Stimulated activated naive CD8-positive, alpha-beta T cell treated with anti-CD3 and anti-CD28 coated beads, Interleukin-15, Interleukin-2, amounts not matched to agents 100 ng/mL and 50 ng/mL, for 24 hours (primary cell): ENCODE measurements around the gene PDPR.
"Not testable (repeated sequence)": the region's sequence is repeated elsewhere in the genome, so short reads cannot be mapped to it uniquely, and the experiment has no call there.

ENCODE experiments used
- H3K27ac Mint-ChIP-seq: one replicate; pipeline ENCODE4 v1.8.0; 2021; ENCODE audit warnings: mild to moderate bottlenecking, mixed read lengths
- H3K27me3 Mint-ChIP-seq: one replicate; pipeline ENCODE4 v1.8.0; 2021; ENCODE audit warnings: mixed read lengths
- H3K36me3 Mint-ChIP-seq: one replicate; pipeline ENCODE4 v1.8.0; 2021; ENCODE audit warnings: low read depth, mixed read lengths
- H3K4me1 Mint-ChIP-seq: one replicate; pipeline ENCODE4 v1.8.0; 2021; ENCODE audit warnings: low read depth, mixed read lengths
- H3K4me3 Mint-ChIP-seq: one replicate; pipeline ENCODE4 v1.8.0; 2021; ENCODE audit warnings: mild to moderate bottlenecking, mixed read lengths
- H3K9me3 Mint-ChIP-seq: one replicate; pipeline ENCODE4 v1.8.0; 2021; ENCODE audit warnings: mixed read lengths

Gene PDPR

DNA sequence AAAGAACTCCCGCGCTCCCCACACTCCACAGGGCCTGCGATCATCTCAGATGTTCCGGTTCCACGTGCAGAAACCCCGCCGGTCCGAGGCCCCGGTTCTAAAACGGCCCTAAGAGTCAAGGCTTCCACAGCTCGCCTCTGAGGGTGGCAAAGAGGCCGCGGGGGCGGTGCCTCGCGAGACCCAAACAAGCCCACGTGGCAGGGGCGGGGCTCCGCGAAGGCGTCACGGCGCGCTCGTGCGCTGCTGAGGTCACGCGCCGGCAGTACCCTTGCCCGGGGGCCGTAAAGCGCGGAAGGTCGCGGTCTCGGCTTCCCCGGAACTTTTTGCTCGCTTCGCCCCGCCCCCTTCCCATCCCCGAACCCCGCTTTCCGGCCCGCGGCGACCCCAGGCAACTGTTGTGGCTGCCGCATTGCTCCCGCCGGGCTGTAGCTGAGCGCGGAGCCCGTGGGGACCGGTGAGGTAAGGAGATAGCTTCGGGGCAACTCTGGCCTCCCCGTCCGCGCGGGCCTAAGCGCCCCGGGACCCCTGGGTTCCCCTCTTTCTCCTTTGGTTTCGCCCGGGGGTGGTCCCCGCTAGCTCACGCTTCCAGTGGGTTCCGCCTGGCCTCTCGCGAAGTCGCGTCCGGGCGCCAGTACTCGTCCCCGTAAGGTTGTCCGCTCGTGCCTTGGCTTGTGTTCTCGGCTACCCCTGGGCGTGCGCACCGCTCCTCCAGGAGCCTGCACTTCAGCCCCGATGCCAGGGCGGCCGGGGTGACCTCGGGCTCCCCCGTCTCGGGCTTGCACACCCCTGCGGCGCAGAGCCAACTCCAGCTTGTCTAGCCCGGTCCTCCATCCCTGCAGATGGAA, at the start of gene PDPR:
Gene PDPR (plus strand): TSS at position 351 of the 845 bp plus-strand sequence. CDS start 6,161 bp downstream, outside the sequence.
- Mint-ChIP-seq H3K4me3 (peak within 1 kb of the TSS; percentile 93), H3K27ac (peak within 1 kb of the TSS; percentile 89), H3K4me1 (peaks cover 32% of the 10 kb centered on the region)
- H3K27me3 Mint-ChIP-seq, H3K36me3 Mint-ChIP-seq, H3K9me3 Mint-ChIP-seq: not testable (repeated sequence)

DNA sequence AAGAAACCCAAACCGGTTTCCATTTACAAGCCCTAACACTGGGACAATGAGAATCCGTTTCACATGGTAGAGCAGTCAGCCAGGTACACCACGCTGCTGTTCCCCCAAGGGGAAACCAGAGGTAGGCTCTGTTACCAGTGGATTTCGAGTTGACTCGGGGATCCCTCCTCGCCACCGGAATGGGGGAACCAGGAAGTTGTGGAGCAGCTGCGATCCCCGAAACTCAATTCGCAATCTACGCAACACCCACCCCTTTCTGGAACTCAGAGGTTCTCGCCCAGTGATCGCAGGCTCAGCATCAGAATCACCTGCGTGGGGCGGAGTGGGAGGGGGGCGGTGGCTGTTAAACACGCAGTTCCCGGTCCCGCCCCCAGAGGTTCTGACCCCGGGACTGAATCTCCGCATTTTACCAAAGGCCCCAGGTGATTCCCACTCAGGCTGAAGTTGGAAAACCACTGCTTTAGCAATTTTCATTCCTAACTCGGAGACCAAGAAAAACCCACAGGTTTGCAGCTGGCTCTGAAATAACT, 49.2 kb upstream of the PDPR start:
- peaks cover 14% of the 10 kb centered on the region for H3K4me1 Mint-ChIP-seq
- H3K9me3 Mint-ChIP-seq, H3K27me3 Mint-ChIP-seq, H3K36me3 Mint-ChIP-seq: not testable (repeated sequence)
- peak overlapping the region; percentile 82 for H3K4me3 Mint-ChIP-seq
- peak overlapping the region; percentile 26 for H3K27ac Mint-ChIP-seq

DNA sequence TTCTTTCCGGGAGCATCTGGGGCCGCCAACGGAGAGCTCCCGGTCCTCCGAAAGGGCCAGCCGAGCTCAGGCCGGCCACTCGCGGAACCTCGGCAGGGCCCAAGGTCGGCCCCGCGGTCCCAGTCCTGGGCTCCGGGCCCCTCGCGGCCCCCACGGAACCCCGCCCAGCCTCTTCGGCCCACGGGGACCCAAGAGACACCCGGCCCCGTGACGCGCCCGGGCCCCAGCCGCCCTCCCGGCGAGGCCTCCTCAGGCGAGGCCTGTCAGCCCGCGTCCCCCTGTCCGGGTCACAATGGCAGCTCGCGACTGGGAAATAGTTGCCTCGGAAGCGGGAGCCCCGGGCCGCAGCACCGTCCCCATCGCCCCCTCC, 48.8 kb upstream of the PDPR start:
- H3K9me3 Mint-ChIP-seq, H3K27me3 Mint-ChIP-seq, H3K27ac Mint-ChIP-seq, H3K36me3 Mint-ChIP-seq: not testable (repeated sequence)
- peaks cover 14% of the 10 kb centered on the region for H3K4me1 Mint-ChIP-seq
- H3K4me3 Mint-ChIP-seq, result peak overlapping the region; percentile 84

DNA sequence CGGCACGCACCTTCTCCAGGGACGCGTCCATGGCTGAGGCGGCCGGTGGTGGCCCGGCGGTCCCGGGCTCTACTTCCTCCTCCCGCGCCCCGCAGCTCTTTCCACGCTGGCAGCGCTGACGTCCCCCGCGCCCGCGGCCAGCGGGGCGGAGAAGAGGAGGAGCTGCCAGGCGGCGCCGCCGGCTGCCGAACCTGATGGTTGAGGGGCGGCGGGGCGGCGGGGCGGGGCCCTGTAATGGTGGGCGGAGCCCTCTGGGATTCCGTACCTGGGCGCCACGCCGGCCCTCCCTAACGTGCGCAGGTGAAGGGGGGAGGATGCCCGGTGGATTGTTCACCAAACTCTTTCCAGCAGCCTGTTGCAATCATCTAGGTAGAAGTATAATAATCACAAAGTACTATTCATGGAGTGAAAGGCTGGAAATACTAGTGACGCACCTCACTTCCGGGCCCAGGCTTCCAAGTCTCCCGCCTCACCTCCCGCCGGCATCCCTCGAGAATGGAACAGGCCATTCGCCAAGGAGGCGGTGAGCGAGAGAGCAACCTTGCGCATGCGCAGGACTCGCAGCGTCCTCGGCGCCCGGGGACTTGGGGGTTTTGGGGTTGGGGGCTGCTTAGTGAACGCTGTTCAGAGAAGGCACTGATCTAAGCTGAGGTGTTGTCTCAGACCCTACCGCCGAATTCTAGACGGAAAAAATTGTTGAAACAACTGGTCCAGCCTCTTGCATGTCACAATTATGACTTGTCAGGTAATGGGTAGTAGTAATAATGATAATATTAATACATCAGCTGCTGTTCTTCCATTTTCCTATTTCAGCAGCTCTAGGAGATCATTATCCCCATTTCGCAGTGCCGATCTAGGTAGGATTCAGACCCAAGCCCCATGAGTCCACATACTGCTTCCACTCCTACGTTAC, 48.1 kb upstream of the PDPR start:
- H3K27me3 Mint-ChIP-seq, H3K9me3 Mint-ChIP-seq, H3K36me3 Mint-ChIP-seq: not testable (repeated sequence)
- H3K4me3 Mint-ChIP-seq, result peak overlapping the region; percentile 84
- peaks cover 14% of the 10 kb centered on the region for H3K4me1 Mint-ChIP-seq
- H3K27ac Mint-ChIP-seq, result peak overlapping the region; percentile 65

DNA sequence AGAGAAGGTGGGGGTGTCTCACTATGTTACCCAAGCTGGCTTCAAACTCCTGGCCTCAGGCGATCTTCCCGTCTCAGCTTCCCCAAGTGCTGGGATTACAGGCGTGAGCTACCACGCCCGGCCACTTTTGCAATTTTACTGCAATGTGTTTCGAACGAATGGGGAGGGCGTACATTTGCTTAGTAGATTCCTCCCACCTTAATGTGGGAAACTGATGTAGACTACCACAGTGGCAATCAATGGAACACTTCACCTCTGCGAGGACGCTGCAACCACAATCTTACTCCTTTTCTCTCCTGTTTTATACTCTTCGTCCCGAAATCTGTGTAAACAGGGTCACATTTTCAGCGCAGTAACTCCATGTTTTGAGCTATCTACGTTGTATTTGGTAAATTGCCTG, 47.4 kb upstream of the PDPR start:
- H3K9me3 Mint-ChIP-seq, H3K27ac Mint-ChIP-seq, H3K27me3 Mint-ChIP-seq, H3K36me3 Mint-ChIP-seq: not testable (repeated sequence)
- Mint-ChIP-seq H3K4me1 (peaks cover 14% of the 10 kb centered on the region), H3K4me3 (peak overlapping the region; percentile 70)

DNA sequence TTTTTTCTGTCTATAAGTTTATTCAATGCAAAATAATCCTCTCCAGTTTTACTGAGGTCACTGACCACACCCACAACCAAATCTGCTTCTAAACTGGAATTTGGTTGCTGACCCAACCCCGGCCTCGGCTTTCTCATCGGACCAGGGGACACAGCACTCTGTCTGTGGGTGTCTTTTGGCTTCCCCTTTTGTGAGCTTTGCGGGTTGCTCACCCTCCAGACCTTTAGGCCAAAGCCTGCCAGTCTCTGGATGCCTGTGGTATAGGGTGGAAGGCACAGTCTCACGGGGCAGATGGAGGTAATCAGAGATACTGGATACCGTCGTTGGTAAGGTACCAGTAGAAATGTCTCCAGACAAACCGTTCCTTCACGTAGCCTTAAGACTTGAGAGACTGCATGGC, 35.1 kb upstream of the PDPR start:
- not testable (repeated sequence) for H3K4me1 Mint-ChIP-seq, H3K27me3 Mint-ChIP-seq, H3K9me3 Mint-ChIP-seq, H3K36me3 Mint-ChIP-seq, H3K4me3 Mint-ChIP-seq, H3K27ac Mint-ChIP-seq

DNA sequence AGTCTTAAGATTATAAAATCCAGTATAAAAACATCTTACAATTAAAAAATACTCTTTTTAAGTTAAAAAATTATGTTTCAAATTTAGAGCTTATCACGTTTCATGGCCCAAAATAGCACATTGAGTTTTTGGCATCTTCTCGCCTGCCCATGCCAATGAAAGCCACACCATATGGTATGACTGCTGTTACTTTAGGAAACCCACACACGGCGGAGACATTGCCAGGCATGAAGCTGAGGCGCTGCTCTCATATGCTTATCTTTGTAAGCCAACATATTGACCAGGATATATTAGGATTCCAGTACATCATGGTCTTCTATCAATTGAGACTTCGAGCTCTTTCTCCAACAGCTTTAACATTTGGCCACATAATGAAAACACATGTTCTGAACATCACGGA, 32.9 kb upstream of the PDPR start:
- not testable (repeated sequence) for H3K27me3 Mint-ChIP-seq, H3K4me1 Mint-ChIP-seq, H3K9me3 Mint-ChIP-seq, H3K4me3 Mint-ChIP-seq, H3K36me3 Mint-ChIP-seq, H3K27ac Mint-ChIP-seq

DNA sequence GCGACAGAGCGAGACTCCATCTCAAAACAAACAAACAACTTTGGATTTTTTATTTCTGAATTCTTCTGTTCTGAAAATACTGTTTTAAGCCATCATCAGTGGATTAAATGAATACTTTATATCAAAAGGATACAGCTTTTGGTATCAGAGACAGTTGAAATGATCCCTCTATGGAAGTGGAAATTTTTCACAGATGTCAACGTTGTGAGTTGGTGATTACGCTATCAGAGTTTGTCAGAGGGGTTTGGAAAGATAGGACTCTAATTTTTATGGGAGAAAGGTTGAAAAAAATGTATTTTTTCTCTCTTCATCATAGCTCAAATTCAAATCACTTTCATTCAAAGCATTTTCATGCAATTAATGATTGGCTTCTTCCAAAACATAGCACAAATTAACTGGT, 30.2 kb upstream of the PDPR start:
- H3K4me1 Mint-ChIP-seq, H3K36me3 Mint-ChIP-seq, H3K4me3 Mint-ChIP-seq, H3K9me3 Mint-ChIP-seq, H3K27me3 Mint-ChIP-seq, H3K27ac Mint-ChIP-seq: not testable (repeated sequence)

DNA sequence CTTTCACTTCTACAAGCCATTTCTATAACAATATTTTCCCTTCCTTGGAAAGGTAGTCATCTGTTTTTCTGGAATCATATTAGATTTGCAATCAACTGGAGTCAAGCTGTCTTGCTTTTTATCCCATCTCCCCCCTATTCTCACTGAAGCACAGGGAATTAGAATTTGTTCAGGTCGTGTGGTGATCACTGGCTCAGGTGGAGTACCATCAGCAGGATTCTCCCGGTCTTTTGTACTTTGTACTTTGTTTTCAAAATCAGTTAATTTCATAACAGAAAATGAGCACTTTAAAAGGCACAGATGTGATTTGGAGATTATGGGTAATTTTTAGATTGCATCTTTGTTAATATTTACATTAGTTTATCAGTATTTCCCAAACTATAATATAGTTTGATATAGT, 26.0 kb upstream of the PDPR start:
- not testable (repeated sequence) for H3K36me3 Mint-ChIP-seq, H3K27ac Mint-ChIP-seq, H3K4me3 Mint-ChIP-seq, H3K4me1 Mint-ChIP-seq, H3K27me3 Mint-ChIP-seq, H3K9me3 Mint-ChIP-seq

DNA sequence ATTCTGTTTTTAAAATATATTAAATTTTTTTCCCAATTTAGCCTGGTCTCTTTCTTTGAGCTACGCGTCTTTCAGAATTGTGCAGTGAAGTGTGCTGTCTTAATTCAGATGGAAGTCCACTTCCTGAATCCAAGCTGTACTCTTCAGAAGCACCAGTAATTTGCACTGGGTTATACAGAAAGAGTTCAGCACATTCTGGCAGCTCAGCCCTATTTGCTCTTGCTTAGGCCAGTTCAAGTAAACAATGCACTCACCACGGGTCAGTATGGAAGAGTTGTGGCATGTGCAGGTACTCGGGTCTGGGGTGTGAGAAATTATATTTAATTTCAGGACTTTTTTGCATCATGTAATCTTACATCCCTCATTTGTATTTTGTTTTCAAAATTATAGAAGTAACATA, 25.3 kb upstream of the PDPR start:
- not testable (repeated sequence) for H3K4me1 Mint-ChIP-seq, H3K9me3 Mint-ChIP-seq, H3K27me3 Mint-ChIP-seq, H3K36me3 Mint-ChIP-seq, H3K27ac Mint-ChIP-seq, H3K4me3 Mint-ChIP-seq

DNA sequence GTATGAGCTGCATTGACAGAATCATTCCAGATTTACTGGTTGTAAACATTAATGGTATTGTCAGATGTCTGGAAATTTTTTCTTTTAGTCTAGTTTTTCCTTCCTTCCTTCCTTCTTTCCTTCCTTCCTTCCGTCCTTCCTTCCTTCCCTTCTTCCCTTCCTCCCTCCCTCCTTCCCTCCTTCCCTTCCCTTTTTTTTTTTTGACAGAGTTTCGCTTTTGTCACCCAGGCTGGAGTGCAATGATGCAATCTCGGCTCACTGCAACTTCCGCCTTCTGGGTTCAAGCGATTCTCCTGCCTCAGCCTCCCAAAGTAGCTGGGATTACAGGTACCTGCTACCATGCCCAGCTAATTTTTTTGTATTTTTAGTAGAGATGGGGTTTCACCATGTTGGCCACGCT, 24.8 kb upstream of the PDPR start:
- not testable (repeated sequence) for H3K27me3 Mint-ChIP-seq, H3K9me3 Mint-ChIP-seq, H3K4me3 Mint-ChIP-seq, H3K36me3 Mint-ChIP-seq, H3K4me1 Mint-ChIP-seq, H3K27ac Mint-ChIP-seq

DNA sequence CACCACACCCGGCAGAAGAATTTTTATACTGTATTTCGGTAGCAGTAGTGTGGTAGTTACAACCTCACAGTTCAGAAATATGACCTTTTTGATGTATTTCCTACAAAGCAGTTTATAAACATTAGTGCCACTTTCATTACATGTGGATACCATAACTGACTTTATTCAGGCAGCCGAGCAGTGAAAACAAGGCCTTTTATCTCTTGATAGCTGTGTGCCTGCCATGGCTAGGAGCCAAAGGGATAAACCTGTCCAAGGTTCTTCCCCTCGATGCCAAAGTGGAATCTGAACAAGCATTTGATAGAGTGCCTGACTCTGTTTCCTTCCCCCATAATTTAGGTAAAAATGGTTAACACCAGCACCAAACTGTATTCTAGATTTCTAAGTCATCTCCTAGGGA, 23.0 kb upstream of the PDPR start:
- not testable (repeated sequence) for H3K27me3 Mint-ChIP-seq, H3K4me3 Mint-ChIP-seq, H3K36me3 Mint-ChIP-seq, H3K4me1 Mint-ChIP-seq, H3K27ac Mint-ChIP-seq, H3K9me3 Mint-ChIP-seq

DNA sequence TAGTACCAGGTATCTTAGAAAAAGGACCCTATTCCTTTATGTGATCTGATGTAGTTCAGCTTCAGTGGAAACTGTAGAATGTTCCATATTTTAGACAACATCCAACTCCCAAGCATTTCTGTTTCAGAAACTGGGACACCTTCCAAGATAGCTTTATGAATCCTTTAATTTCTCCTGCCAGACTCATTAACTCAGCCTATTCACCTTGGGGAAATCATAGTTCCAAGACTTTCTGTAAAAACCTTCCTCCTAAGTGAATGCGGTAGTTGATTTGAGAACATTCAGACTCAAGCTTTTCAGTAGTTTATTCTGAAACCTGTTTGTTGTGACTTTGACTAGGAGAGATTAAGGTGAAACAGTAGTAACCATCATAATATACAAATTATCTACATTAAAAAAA, 20.0 kb upstream of the PDPR start:
- H3K4me3 Mint-ChIP-seq, H3K4me1 Mint-ChIP-seq, H3K9me3 Mint-ChIP-seq, H3K36me3 Mint-ChIP-seq, H3K27ac Mint-ChIP-seq, H3K27me3 Mint-ChIP-seq: not testable (repeated sequence)

DNA sequence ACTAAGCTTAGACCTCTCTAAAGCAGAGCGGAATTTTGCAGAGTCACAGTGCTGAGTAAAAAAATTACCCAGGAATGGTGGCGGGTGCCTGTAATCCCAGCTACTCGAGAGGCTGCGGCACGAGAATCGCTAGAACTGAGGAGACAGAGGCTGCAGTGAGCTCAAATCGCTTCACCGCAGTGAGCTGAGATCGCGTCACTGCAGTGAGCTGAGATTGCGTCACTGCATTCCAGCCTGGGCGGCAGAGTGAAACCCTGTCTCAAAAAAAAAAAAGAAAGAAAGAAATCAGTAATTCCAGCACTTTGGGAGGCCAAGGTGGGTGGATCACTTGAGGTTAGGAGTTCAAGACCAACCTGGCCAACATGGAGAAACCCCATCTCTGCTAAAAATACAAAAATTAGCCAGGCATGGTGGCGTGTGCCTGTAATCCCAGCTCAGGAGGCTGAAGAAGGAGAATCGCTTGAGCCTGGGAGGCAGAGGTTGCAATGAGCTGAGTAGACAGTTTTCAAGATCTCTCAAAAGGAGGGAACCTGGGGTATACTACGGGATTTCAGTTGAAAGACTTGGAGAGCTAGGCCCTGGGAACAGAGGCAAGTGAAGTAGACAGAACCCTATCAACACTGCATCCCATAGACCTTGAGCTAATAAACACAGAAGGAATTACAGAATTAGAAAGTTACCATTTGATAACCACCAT, 4.4 kb upstream of the PDPR start:
- not testable (repeated sequence) for H3K27ac Mint-ChIP-seq

DNA sequence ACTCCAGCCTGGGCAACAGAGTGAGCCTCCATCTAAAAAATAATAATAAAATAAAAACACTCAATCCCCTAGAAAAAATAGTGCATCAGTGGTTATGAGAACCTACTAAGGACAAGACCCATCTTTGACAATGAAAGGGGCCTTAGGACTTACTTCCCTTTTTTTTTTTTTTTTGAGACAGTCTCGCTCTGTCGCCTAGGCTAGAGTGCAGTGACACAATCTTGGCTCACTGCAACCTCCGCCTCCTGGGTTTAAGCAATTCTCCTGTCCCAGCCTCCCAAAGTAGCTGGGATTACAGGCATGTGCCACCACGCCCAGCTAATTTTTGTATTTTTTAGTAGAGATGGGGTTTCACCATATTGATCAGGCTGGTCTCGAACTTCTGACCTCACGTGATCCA, 2.0 kb upstream of the PDPR start:
- H3K27ac Mint-ChIP-seq, H3K9me3 Mint-ChIP-seq, H3K36me3 Mint-ChIP-seq, H3K27me3 Mint-ChIP-seq, H3K4me3 Mint-ChIP-seq: not testable (repeated sequence)
- peaks cover 15% of the 10 kb centered on the region for H3K4me1 Mint-ChIP-seq

More for the DNA sequence above, 4.4 kb upstream of the PDPR start:
- not testable (repeated sequence) for H3K36me3 Mint-ChIP-seq, H3K9me3 Mint-ChIP-seq, H3K4me3 Mint-ChIP-seq, H3K27me3 Mint-ChIP-seq, H3K4me1 Mint-ChIP-seq
